Effector CD4-positive, alpha-beta T cell (primary cell): Measurements from ENCODE around the gene BEGAIN.

Experiments
- DNase-seq: peaks from one replicate; pipeline ENCODE4 v3.0.0-alpha.2; 2020

Gene BEGAIN

GRCh38 chr14:100615736-100616695 is 28.8 kb upstream of the BEGAIN start:
- DNase-seq = no peak

DNA sequence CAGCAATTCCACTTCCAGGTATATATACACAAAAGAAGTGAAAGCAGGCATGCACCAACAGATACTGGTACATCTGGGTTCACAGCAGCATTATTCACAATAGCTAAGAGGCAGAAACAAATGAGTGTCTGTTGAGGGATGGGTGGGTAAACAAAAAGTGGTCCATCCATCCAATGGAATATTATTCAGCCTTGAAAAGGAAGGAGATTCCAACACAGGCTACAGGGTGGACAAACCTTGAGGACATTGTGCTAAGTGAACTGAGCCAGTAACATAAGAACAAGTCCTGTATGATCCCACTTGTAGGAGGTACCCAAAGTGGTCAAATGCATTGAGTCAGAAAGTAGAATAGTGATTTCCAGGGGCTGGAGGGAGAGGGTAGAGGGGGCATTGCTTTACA is 27.6 kb upstream of the BEGAIN start:
- no peak for DNase-seq

GRCh38 chr14:100612986-100613385 is 25.8 kb upstream of the BEGAIN start:
- no peak for DNase-seq

- DNase-seq = no peak
Measured at GRCh38 chr14:100611811-100612480, 24.7 kb upstream of the BEGAIN start.

DNA sequence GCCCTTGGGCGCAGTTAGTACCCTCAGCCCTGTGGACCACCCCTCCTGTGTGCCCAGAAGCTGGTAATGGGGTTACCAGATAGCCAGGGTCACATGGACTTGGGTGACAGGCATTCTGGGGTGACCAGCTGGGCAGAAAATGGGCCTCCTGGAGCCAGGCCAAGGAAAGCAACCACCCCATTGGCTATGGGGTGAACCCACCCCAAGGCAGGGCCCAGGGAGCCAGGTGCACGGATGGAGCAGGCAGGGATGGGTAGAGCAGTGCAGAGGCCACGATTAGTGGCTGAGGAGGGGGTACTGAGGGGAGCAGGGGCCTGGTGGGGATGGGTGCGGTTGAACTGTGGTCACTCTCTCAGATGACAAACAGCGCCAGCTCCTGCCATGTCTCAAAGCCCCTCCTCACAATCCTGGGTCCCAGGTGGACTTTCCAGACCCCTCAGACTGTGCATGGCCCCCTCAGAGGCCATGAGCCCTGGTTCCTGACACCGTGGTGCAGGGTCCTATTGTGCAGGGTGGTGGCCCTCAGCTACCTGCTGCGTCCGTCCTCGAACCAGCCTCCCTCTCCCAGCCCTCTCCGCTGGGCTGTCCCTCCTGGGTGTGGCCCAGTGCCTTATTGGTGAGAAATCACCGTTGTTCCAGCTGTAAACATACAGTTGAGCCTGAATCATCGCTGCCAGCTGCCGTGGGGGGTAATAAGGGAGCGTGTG is 23.4 kb upstream of the BEGAIN start:
- no peak for DNase-seq

- no peak for DNase-seq
Measured at GRCh38 chr14:100609941-100610391, 22.7 kb upstream of the BEGAIN start.

- no peak for DNase-seq
Measured at GRCh38 chr14:100609331-100609870, 22.2 kb upstream of the BEGAIN start.

- DNase-seq = no peak
Measured at GRCh38 chr14:100608586-100609330, 21.5 kb upstream of the BEGAIN start.

DNA sequence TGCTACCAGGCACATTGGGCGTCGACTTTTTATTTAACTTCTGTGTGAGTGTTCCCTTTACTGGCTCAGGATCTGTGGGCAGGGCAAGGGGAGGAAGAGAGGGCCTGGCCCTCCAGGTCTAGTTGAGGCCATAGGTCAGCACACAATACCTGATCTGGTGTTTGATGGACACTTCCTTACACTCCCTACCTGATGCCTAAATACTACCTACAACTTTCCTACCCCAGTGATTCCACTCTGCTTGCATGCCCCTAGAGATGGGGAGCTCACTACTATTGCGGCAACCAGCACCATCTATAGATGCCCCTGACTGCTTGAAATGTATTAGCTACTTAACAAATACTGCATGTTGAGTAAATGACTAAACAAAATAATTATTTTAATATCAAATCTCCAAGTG is 20.8 kb upstream of the BEGAIN start:
- no peak for DNase-seq

- no peak for DNase-seq
Measured at GRCh38 chr14:100607611-100607956, 20.4 kb upstream of the BEGAIN start.

GRCh38 chr14:100606687-100607610 is 19.7 kb upstream of the BEGAIN start:
- DNase-seq = no peak

GRCh38 chr14:100605706-100606686 is 18.8 kb upstream of the BEGAIN start:
- DNase-seq = no peak

GRCh38 chr14:100605230-100605629 is 18.0 kb upstream of the BEGAIN start:
- DNase-seq = no peak

DNA sequence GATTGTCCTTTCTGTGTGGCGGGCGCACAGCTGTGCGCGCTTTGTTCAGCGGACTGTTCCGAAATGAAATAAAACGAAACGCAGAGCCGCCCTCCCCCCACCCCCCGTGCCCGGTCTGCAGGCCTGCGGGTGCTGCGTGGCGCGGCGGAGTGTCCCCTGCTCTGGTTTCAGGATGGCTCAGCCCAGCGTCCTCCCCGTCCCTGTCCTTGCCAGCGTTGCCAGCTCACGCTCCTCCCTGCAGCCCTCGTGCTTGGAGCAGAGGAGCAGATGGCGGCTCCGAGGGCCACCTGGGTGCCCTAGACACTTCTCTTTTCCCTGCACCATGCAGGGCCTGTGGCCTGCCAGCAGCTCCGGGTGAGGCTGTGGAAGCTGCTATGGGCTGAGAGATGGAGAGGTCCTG is 17.5 kb upstream of the BEGAIN start:
- no peak for DNase-seq

DNA sequence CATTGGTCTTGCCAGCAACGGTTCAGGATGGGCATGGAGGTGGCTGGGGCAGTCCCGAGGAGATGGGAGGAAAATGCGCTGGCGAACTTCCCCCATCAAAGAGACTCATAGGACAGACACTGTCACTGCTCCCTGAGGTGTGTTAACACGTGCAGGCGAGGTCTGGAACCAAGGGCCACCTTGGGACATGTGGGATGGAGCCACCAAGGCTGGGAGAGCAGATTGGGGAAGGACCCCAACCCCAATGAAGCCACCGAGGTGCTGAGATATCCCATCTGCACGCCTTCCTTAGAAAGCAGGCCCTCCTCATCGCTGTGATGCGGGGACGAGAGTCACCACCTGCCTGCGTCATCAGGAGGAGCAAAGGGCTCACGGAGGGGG is 16.9 kb upstream of the BEGAIN start:
- no peak for DNase-seq

DNA sequence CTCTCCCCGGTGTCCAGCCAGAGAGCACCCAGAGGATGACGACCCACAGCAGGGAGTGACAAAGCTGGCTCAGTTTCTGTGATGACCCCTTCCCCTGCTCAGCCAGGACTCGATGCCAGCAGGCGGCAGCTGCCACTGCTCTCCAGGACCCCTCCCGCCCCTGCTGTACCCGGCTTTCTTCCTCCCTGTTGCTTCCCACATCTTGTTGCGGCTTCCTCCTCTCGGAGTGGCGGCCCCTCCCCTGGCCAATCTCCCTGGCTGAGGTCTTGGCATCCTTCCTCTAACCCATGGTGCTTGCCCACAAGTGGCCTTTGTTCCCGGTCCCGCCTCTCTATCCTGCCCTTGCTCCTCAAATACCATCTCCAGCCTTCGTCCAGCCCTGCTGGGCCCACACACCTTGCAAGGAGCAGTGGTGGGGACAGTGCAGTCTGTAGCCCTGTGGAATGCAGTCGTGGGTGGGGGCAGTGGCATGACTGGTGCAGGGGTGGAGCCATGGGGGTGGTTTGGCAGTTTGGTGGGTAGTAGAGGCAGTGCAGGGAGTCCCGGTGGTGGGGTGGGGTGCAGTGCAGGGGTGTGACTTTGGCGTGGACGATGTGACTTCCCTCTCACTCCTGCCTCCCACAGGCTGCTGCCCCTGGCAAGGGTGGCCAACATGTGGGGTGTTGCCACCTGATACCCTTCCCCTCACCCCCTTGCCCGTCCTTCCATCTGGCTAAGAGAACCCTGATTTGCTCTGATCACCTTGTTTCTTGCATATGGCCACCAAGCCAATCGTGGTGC is 16.3 kb upstream of the BEGAIN start:
- DNase-seq = no peak

- no peak for DNase-seq
Measured at GRCh38 chr14:100602621-100603230, 15.5 kb upstream of the BEGAIN start.

DNA sequence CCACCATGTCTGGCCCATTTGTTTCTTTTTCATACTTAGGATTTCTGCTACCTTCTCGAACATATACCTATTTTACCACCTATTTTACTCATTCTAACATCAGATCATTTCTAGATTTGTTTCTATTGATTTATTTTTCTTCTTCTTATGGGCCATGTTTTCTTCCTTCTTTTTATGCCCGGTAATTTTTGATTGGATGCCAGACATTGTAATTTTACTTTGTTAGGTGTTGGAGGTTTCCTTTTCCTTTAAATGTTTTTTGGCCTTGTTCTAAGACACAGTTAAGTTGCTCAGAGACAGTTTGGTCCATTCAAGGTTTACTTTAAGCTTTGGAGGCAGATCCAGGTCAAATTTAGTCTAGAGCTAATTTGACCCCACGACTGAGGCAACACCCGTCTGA is 14.7 kb upstream of the BEGAIN start:
- DNase-seq = no peak

- DNase-seq = no peak
Measured at GRCh38 chr14:100601064-100601463, 13.8 kb upstream of the BEGAIN start.
